ENCODE measurements around the gene PILRB. TPM values are rescaled to one million over a fixed set of nuclear protein-coding genes. Genes with fewer than 3 reads are reported as not detected.
A peak's percentile ranks its signal among the peaks of the same experiment; 100 is the strongest.

Gene PILRB
- total and polyA plus RNA-seq, 7 donors, result 11.2 to 19.2 (median 13.4) TPM

- H3K4me1 ChIP-seq, result no peaks in the 10 kb centered on the region
- WGBS, 3 donors, result 63 to 76% (median 66%) methylated on average over 6 of the region's 6 CpGs
These were observed 48.9 kb downstream of the PILRB start for GRCh38 chr7:100406767-100407166.

DNA sequence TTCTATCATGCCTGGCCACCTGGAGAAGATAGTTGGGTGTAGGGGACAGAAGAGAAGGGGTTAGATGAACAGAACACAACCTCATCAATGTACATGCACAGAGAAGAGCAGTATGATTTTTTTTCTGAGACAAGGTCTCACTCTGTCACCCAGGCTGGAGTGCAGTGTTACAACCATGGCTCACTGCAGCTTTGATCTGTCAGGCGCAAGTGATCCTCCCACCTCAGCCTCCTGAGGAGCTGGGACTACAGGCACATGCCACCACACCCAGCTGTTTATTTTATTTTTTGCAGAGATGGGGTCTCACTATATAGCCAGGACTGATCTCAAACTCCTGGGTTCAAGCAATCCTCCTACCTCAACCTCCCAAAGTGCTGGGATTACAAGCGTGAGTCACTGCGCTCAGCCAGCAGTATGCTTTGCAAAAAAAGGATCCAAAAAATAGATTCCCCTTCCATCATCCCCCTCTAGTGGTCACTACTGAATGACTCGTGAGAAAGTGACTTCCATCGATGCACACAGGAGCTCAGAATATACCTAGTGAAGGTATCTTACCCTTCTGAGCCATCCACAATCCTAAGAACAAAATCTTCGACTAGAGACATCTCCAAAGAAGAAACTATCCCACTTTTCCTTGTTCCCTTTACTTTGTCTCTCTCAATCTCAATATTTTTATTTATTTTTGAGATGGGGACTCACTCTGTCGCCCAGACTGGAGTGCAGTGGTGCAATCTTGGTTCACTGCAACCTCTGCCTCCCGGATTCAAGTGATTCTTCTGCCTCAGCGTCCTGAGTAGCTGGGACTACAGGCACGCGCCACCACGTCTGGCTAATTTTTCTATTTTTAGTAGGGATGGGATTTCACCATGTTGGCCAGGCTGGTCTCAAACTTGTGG is 49.6 kb downstream of the PILRB start:
- ATAC-seq, result peak; percentile 51 to 73 (median 56)
- H3K4me3 ChIP-seq, result no peak overlapping the region
- TF ChIP-seq, protein P1, sequence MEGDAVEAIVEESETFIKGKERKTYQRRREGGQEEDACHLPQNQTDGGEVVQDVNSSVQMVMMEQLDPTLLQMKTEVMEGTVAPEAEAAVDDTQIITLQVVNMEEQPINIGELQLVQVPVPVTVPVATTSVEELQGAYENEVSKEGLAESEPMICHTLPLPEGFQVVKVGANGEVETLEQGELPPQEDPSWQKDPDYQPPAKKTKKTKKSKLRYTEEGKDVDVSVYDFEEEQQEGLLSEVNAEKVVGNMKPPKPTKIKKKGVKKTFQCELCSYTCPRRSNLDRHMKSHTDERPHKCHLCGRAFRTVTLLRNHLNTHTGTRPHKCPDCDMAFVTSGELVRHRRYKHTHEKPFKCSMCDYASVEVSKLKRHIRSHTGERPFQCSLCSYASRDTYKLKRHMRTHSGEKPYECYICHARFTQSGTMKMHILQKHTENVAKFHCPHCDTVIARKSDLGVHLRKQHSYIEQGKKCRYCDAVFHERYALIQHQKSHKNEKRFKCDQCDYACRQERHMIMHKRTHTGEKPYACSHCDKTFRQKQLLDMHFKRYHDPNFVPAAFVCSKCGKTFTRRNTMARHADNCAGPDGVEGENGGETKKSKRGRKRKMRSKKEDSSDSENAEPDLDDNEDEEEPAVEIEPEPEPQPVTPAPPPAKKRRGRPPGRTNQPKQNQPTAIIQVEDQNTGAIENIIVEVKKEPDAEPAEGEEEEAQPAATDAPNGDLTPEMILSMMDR (IDR thresholded peaks at IDR 0.05), result peak; percentile 41
- H3K27ac ChIP-seq, result no peak overlapping the region
- H3K4me1 ChIP-seq, result no peaks in the 10 kb centered on the region
- 43 to 57% (median 44%) methylated on average over 12 of the region's 12 CpGs for WGBS, 3 donors
- intact Hi-C loops (cut with DNase I), result loop anchor here in 1 of 2 donors (2.0 kb wide), 1 partner anchor 61 kb away; no protein-coding TSS in a partner anchor
- no peak for DNase-seq
- no peaks in the 10 kb centered on the region for H3K9me3 ChIP-seq
- no peaks in the 10 kb centered on the region for H3K27me3 ChIP-seq (ENCODE audit: insufficient read depth in 3 of 3, low read length in 2 of 3)
- H3K36me3 ChIP-seq (ENCODE audit: insufficient read depth in 1 of 2, low read depth in 1 of 2), result peaks cover 0 to 7% of the 10 kb centered on the region in 2 donors

More at GRCh38 chr7:100406767-100407166, 48.9 kb downstream of the PILRB start:
- Histone ChIP-seq H3K9me3 (no peaks in the 10 kb centered on the region), H3K27ac (no peak overlapping the region), H3K27me3 (ENCODE audit: insufficient read depth in 3 of 3, low read length in 2 of 3) (no peaks in the 10 kb centered on the region), H3K36me3 (ENCODE audit: insufficient read depth in 1 of 2, low read depth in 1 of 2) (peaks cover 0 to 7% of the 10 kb centered on the region in 2 donors), H3K4me3 (no peak overlapping the region)
- intact Hi-C loops (cut with DNase I), result loop anchor here in 1 of 2 donors (2.0 kb wide), 1 partner anchor 60 kb away; no protein-coding TSS in a partner anchor
- no peak for DNase-seq
- no peak for ATAC-seq
- TF ChIP-seq, protein P1 (IDR thresholded peaks at IDR 0.05), result no peak

DNA sequence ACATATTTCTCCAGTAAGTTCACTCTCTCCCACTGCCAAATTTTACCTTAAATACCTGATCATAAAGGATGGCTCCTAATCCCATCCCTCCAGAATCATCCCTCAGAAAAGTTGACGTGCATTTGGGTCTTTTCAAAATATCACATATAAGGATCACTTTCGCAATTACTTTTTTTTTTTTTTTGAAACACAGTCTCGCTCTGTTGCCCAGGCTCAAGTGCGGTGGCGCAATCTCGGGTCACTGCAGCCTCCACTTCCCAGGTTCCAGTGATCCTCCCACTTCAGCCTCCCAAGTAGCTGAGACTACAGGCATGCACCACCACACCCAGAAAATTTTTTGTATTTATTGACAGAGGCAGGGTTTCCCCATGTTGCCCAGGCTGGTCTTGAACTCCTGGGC is 53.2 kb downstream of the PILRB start:
- TF ChIP-seq, protein P1 (IDR thresholded peaks at IDR 0.05), result no peak
- 92 to 94% (median 93%) methylated on average over 6 of the region's 6 CpGs for WGBS, 3 donors
- Histone ChIP-seq H3K9me3 (no peaks in the 10 kb centered on the region), H3K27me3 (ENCODE audit: insufficient read depth in 3 of 3, low read length in 2 of 3) (no peaks in the 10 kb centered on the region), H3K36me3 (ENCODE audit: insufficient read depth in 1 of 2, low read depth in 1 of 2) (peaks cover 0 to 7% of the 10 kb centered on the region in 2 donors), H3K4me1 (no peaks in the 10 kb centered on the region), H3K27ac (no peak overlapping the region), H3K4me3 (no peak overlapping the region)
- intact Hi-C loops (cut with DNase I), result no loop called here
- ATAC-seq, result no peak
- DNase-seq, result no peak

- no peak for ATAC-seq
These were observed 55.4 kb downstream of the PILRB start for GRCh38 chr7:100413346-100413745.

More at GRCh38 chr7:100413346-100413745, 55.4 kb downstream of the PILRB start:
- intact Hi-C loops (cut with DNase I), result no loop called here
- DNase-seq, result no peak
- Histone ChIP-seq H3K27ac (no peak overlapping the region), H3K4me1 (no peaks in the 10 kb centered on the region), H3K36me3 (ENCODE audit: insufficient read depth in 1 of 2, low read depth in 1 of 2) (peaks cover 0 to 9% of the 10 kb centered on the region in 2 donors), H3K27me3 (ENCODE audit: insufficient read depth in 3 of 3, low read length in 2 of 3) (no peaks in the 10 kb centered on the region), H3K9me3 (no peaks in the 10 kb centered on the region), H3K4me3 (no peak overlapping the region)
- TF ChIP-seq, protein P1 (IDR thresholded peaks at IDR 0.05), result no peak

Data from psoas muscle (tissue), 8 donors.